GM12874 (cell line): ENCODE data around the gene NAT8.
A peak's percentile ranks its signal among the peaks of the same experiment; 100 is the strongest.

Experiments used
- CTCF ChIP-seq: IDR thresholded peaks from 2 replicates; pipeline ENCODE4 v1.5.1; 2011; ENCODE audit warnings: low read depth, mild to moderate bottlenecking, control low read depth, low read length, moderate library complexity; ENCODE audit not compliant: insufficient read depth

NAT8 gene

GRCh38 chr2:73642338-73643018 is at the start of gene NAT8:
Gene NAT8, minus strand, starts transcription at chr2:73642422. Its CDS starts 794 bp downstream, at chr2:73641628.
- no peak for TF ChIP-seq CTCF

GRCh38 chr2:73690372-73691088 is 48.3 kb upstream of the NAT8 start:
- TF ChIP-seq CTCF: peak; percentile 57; the same call in 1 of the 2 replicates

- no peak for TF ChIP-seq CTCF
Measured at GRCh38 chr2:73685764-73686438, 43.7 kb upstream of the NAT8 start.

- TF ChIP-seq CTCF: peak; percentile 50
Measured at GRCh38 chr2:73679951-73680571, 37.8 kb upstream of the NAT8 start.

- no peak for TF ChIP-seq CTCF
Measured at GRCh38 chr2:73654175-73654574, 12.0 kb upstream of the NAT8 start.

GRCh38 chr2:73652348-73652747 is 10.1 kb upstream of the NAT8 start:
- no peak for TF ChIP-seq CTCF
